ENCODE results near the gene BCKDHB.

GRCh38 chr6:80145509-80145908 is 39.0 kb downstream of the BCKDHB start:
- TF ChIP-seq CTCF (IDR thresholded peaks at IDR 0.05) = no peak
- TF ChIP-seq POLR2A (IDR thresholded peaks at IDR 0.05) = no peak
- no peak for TF ChIP-seq EP300 (IDR thresholded peaks at IDR 0.05)
